H1 (cell line): ENCODE results near the gene ADAMTS14. TPM values are rescaled to one million over a fixed set of nuclear protein-coding genes. Genes with fewer than 3 reads are reported as not detected.
A peak's percentile ranks its signal among the peaks of the same experiment; 100 is the strongest.

Experiments used
- CTCF ChIA-PET: fragments of 300-600 bp; sonication (Branson Sonifier 250); formaldehyde crosslinking; loops from one replicate; lab custom pipeline; 2021; ENCODE audit not compliant: partially characterized antibody; lab: Charles Lee
- POLR2A ChIA-PET: fragments of 300-600 bp; sonication (Branson Sonifier 250); formaldehyde crosslinking; loops from one replicate; lab custom pipeline; 2021; ENCODE audit warnings: inconsistent platforms; ENCODE audit not compliant: partially characterized antibody; lab: Charles Lee
- DNase-seq, 2 experiments: peaks; one replicate each; pipeline versions ENCODE4 v3.0.0 to v3.0.0-alpha.2; 2010 to 2022; ENCODE audit warnings: low spot score in 2 of 2, low read depth in 1 of 2, mixed read lengths in 1 of 2
- FAIRE-seq: peaks from 2 replicates; lab custom pipeline; 2011; peaks lifted over from hg19 to GRCh38; lab: Jason Lieb, UNC
- H2AFZ ChIP-seq: 2 replicates; pipeline ENCODE4 v1.8.1; 2012; ENCODE audit warnings: low read length, inconsistent platforms
- H2AK5ac ChIP-seq: 2 replicates; pipeline ENCODE4 v1.6.1; 2013; ENCODE audit warnings: low read depth, low read length
- H2BK120ac ChIP-seq: replicated peaks from 2 replicates; pipeline ENCODE3; 2013; ENCODE audit warnings: low read depth, low read length, inconsistent platforms
- H2BK12ac ChIP-seq: 2 replicates; pipeline ENCODE4 v1.6.1; 2013; ENCODE audit warnings: low read depth, low read length
- H2BK15ac ChIP-seq: 2 replicates; pipeline ENCODE4 v1.6.1; 2013; ENCODE audit warnings: low read length
- H2BK20ac ChIP-seq: 2 replicates; pipeline ENCODE4 v1.6.1; 2013; ENCODE audit warnings: low read length
- H2BK5ac ChIP-seq: 2 replicates; pipeline ENCODE4 v1.6.1; 2013; ENCODE audit warnings: low read depth, low read length
- H3K14ac ChIP-seq: 2 replicates; pipeline ENCODE4 v1.6.1; 2013; ENCODE audit warnings: inconsistent platforms; ENCODE audit not compliant: insufficient read length
- H3K18ac ChIP-seq: 2 replicates; pipeline ENCODE4 v1.6.1; 2013; ENCODE audit warnings: low read length; ENCODE audit errors: extremely low read depth
- H3K23ac ChIP-seq: 2 replicates; pipeline ENCODE4 v1.6.1; 2013; ENCODE audit warnings: inconsistent platforms; ENCODE audit not compliant: insufficient read length
- H3K23me2 ChIP-seq: 2 replicates; pipeline ENCODE4 v1.6.1; 2013; ENCODE audit warnings: low read depth, low read length
- H3K27ac ChIP-seq: 2 replicates; pipeline ENCODE4 v1.6.1; 2011; ENCODE audit warnings: low read depth, low read length, inconsistent platforms
- H3K27me3 ChIP-seq, 4 experiments: replicated peaks in 1 of 4; 1 replicate in 1 of 4; 2 replicates in 3 of 4; pipeline versions ENCODE4 v1.6.1 to v1.8.1; 2011 to 2013; ENCODE audit warnings: low read length in 3 of 4, mild to moderate bottlenecking in 3 of 4, inconsistent platforms in 2 of 4, mixed read lengths in 2 of 4, moderate library complexity in 1 of 4; ENCODE audit not compliant: control insufficient read depth in 3 of 4, insufficient read depth in 3 of 4; ENCODE audit errors: extremely low read depth in 1 of 4
- H3K36me3 ChIP-seq, 4 experiments: 2 replicates each; pipeline versions ENCODE4 v1.6.1 to v1.8.1; 2011 to 2013; ENCODE audit warnings: mild to moderate bottlenecking in 4 of 4, low read length in 3 of 4, moderate library complexity in 2 of 4, control low read depth in 1 of 4, inconsistent platforms in 1 of 4; ENCODE audit not compliant: insufficient read depth in 4 of 4, control insufficient read depth in 2 of 4
- H3K4ac ChIP-seq: replicated peaks from 2 replicates; pipeline ENCODE3; 2013; ENCODE audit warnings: low read length, low read depth, mixed read lengths, inconsistent platforms; ENCODE audit not compliant: insufficient read length
- H3K4me1 ChIP-seq, 4 experiments: replicated peaks in 1 of 4; 1 replicate in 1 of 4; 2 replicates in 3 of 4; pipeline versions ENCODE4 v1.6.1 to v1.8.1; 2011 to 2013; ENCODE audit warnings: low read length in 3 of 4, inconsistent platforms in 2 of 4, mixed read lengths in 1 of 4; ENCODE audit not compliant: insufficient read depth in 4 of 4, control insufficient read depth in 3 of 4
- H3K4me2 ChIP-seq, 2 experiments: 2 replicates each; pipeline versions ENCODE4 v1.6.1 to v1.8.1; 2011 to 2013; ENCODE audit warnings: low read depth in 2 of 2, low read length in 2 of 2, control low read depth in 1 of 2, inconsistent platforms in 1 of 2, mild to moderate bottlenecking in 1 of 2; ENCODE audit not compliant: insufficient read depth in 1 of 2
- H3K4me3 ChIP-seq, 4 experiments: fragments of 200-600, 300-600 bp in 1 of 4; sonication (generic), shearing (Covaris generic), sonication (Bioruptor Twin) in 1 of 4; 2 replicates each; pipeline versions ENCODE4 v1.5.1 to v1.8.1; 2011 to 2016; ENCODE audit warnings: low read length in 4 of 4, low read depth in 3 of 4, control low read depth in 2 of 4, inconsistent platforms in 2 of 4, mild to moderate bottlenecking in 2 of 4, mixed read lengths in 1 of 4, moderate library complexity in 1 of 4; ENCODE audit not compliant: insufficient read depth in 2 of 4; ENCODE audit errors: extremely low read depth in 1 of 4
- H3K56ac ChIP-seq: replicated peaks from 2 replicates; pipeline ENCODE3; 2013; ENCODE audit warnings: low read depth, mild to moderate bottlenecking, mixed read lengths, low read length, inconsistent platforms; ENCODE audit not compliant: insufficient read length
- H3K79me1 ChIP-seq: 2 replicates; pipeline ENCODE4 v1.6.1; 2013; ENCODE audit warnings: low read depth, low read length, control low read depth
- H3K79me2 ChIP-seq, 2 experiments: 2 replicates each; pipeline versions ENCODE4 v1.6.1 to v1.8.1; 2012 to 2013; ENCODE audit warnings: low read length in 2 of 2, mild to moderate bottlenecking in 2 of 2, inconsistent platforms in 1 of 2; ENCODE audit not compliant: insufficient read depth in 2 of 2, control insufficient read depth in 1 of 2
- H3K9ac ChIP-seq, 4 experiments: replicated peaks in 1 of 4; 1 replicate in 1 of 4; 2 replicates in 3 of 4; pipeline versions ENCODE4 v1.6.1 to v1.8.1; 2011 to 2013; ENCODE audit warnings: low read depth in 3 of 4, low read length in 3 of 4, control low read depth in 2 of 4, mild to moderate bottlenecking in 2 of 4, moderate library complexity in 2 of 4, inconsistent platforms in 1 of 4; ENCODE audit errors: extremely low read depth in 1 of 4
- H3K9me3 ChIP-seq, 2 experiments: 2 replicates each; pipeline versions ENCODE4 v1.6.1 to v1.8.1; 2012 to 2013; ENCODE audit warnings: mild to moderate bottlenecking in 2 of 2, moderate library complexity in 2 of 2, control low read depth in 1 of 2, inconsistent platforms in 1 of 2, low read depth in 1 of 2, low read length in 1 of 2, mixed read lengths in 1 of 2; ENCODE audit not compliant: insufficient read depth in 2 of 2
- H4K20me1 ChIP-seq, 2 experiments: replicated peaks in 1 of 2; 2 replicates each; pipeline versions ENCODE3 to v1.8.1; 2011 to 2013; ENCODE audit warnings: inconsistent platforms in 2 of 2, low read length in 2 of 2, mild to moderate bottlenecking in 1 of 2; ENCODE audit not compliant: insufficient read depth in 2 of 2, control insufficient read depth in 1 of 2
- H4K5ac ChIP-seq: 2 replicates; pipeline ENCODE4 v1.6.1; 2013; ENCODE audit warnings: low read length, low read depth, mixed read lengths, inconsistent platforms; ENCODE audit not compliant: insufficient read length
- H4K8ac ChIP-seq: 2 replicates; pipeline ENCODE4 v1.8.0; 2013; ENCODE audit warnings: mild to moderate bottlenecking, moderate library complexity, low read length, inconsistent platforms; ENCODE audit not compliant: insufficient read depth; ENCODE audit errors: extremely low read depth
- H4K91ac ChIP-seq: replicated peaks from 2 replicates; pipeline ENCODE3; 2013; ENCODE audit warnings: low read length, mixed read lengths, inconsistent platforms; ENCODE audit not compliant: insufficient read length
- CBX5 ChIP-seq: fragments of 300-800, 300-1000 bp; sonication (generic); IDR thresholded peaks from 2 replicates; pipeline ENCODE4 v1.7.1; 2016; ENCODE audit warnings: antibody characterized with exemption, low read length, low read depth
- RNF2 ChIP-seq: fragments of 200-900, 300-1000 bp; sonication (generic); IDR thresholded peaks from 2 replicates; pipeline ENCODE4 v1.7.1; 2016; ENCODE audit warnings: borderline replicate concordance, low read depth, mild to moderate bottlenecking, antibody characterized with exemption, low read length; ENCODE audit not compliant: poor library complexity, severe bottlenecking; ENCODE audit errors: missing control alignments
- WGBS, 2 experiments: shearing (Covaris generic) in 1 of 2; methylation state at CpG; one replicate each; pipeline versions ENCODE4 v1.1.6 to v1.1.7; 2013 to 2015; ENCODE audit warnings: low lambda C conversion rate in 2 of 2, mixed read lengths in 2 of 2, inconsistent platforms in 1 of 2, low coverage in 1 of 2, missing lambda C conversion rate in 1 of 2; ENCODE audit not compliant: insufficient replicate concordance in 2 of 2, insufficient coverage in 1 of 2, insufficient read length in 1 of 2; ENCODE audit errors: extremely low coverage in 1 of 2, missing lambda C conversion rate in 1 of 2; 5-methylcytosine and 5-hydroxymethylcytosine counted together
- polyA plus RNA-seq, 7 experiments: library from polyadenylated mRNA; depleted of rRNA in 3 of 7; stranded (reverse) in 5 of 7; unstranded in 2 of 7; fragments of >200 nt in 5 of 7; fragments of 200-250 nt in 2 of 7; gene quantifications; 1 replicate in 5 of 7; 2 replicates in 1 of 7; 4 replicates in 1 of 7; pipeline versions ENCODE4 v1.2.1 to v1.2.3, GENCODE V29; 2011 to 2013; ENCODE audit warnings: missing spikeins in 2 of 7, mixed read lengths in 2 of 7
- total RNA-seq: library from RNA; stranded (reverse); fragmentation: NEBNext Ultra II Directional; extraction: Animal tissue kit (Norgen Biotek cat#: 25700); gene quantifications from 2 replicates; pipeline ENCODE4 v1.2.1, GENCODE V29; 2021

The ADAMTS14 gene
- total and polyA plus RNA-seq, 2 of the 8 experiments (the other 6 are each of a cell fraction or from before 2014, with no cell fraction given), result 2.0 to 2.3 TPM

GRCh38 chr10:70760271-70760787, 88.0 kb downstream of the ADAMTS14 start:
- WGBS, 2 experiments, result 85% methylated on average over 12 of the region's 12 CpGs; no CpG with 5 or more reads in 1 of the 2 experiments
- DNase-seq, result no peak
- H3K79me2 ChIP-seq, result no peaks in the 10 kb centered on the region
- TF ChIP-seq CBX5 (no peak), RNF2 (no peak)

More at GRCh38 chr10:70760271-70760787, 88.0 kb downstream of the ADAMTS14 start:
- no peak overlapping the region for H3K56ac ChIP-seq
- no peak overlapping the region for H3K9ac ChIP-seq
- no peaks in the 10 kb centered on the region for H4K20me1 ChIP-seq
- no peak overlapping the region for H3K27ac ChIP-seq
- no peak overlapping the region for H4K5ac ChIP-seq
- no peaks in the 10 kb centered on the region for H3K27me3 ChIP-seq
- peak overlapping the region; percentile 69; the same call in 1 of the 2 replicates for H2BK5ac ChIP-seq
- peak overlapping the region; percentile 90 for H3K18ac ChIP-seq
- 0 out of 2 replicates have a peak overlapping the region, but pooled peaks have one; percentile 81 for H2BK15ac ChIP-seq
- no peaks in the 10 kb centered on the region for H3K79me1 ChIP-seq
- ChIA-PET POLR2A (interaction anchor here (1.3 to 1.9 kb wide), 2 partner anchors 56 to 137 kb away, joined by 4 to 8 read pairs; partner anchors contain the start of gene SGPL1), CTCF (interaction anchor here (0.6 to 4.4 kb wide), 35 partner anchors 9 to 299 kb away, joined by 3 to 35 read pairs (median 4); no protein-coding TSS in a partner anchor)
- no peak overlapping the region for H3K23ac ChIP-seq
- no peak overlapping the region for H3K4me2 ChIP-seq
- H3K4me1 ChIP-seq, result peaks cover 0 to 18% (median 12%) of the 10 kb centered on the region in 4 experiments; a peak in 6 of 7 replicates
- no peak overlapping the region; the same call in 1 of the 2 replicates for H4K8ac ChIP-seq
- H3K4ac ChIP-seq, result no peak overlapping the region
- H2AK5ac ChIP-seq, result peak overlapping the region; percentile 1; the same call in 1 of the 2 replicates
- H3K9me3 ChIP-seq, result no peaks in the 10 kb centered on the region; a peak in 1 of 4 replicates
- no peak overlapping the region for H3K4me3 ChIP-seq
- H3K36me3 ChIP-seq, result no peaks in the 10 kb centered on the region
- FAIRE-seq, result no peak
- H2AFZ ChIP-seq, result no peak overlapping the region; the same call in 1 of the 2 replicates
- peak overlapping the region; percentile 80; the same call in 1 of the 2 replicates for H2BK20ac ChIP-seq
- H2BK120ac ChIP-seq, result no peak overlapping the region
- H2BK12ac ChIP-seq, result peak overlapping the region; percentile 11; the same call in 1 of the 2 replicates
- no peak overlapping the region for H3K14ac ChIP-seq
- H4K91ac ChIP-seq, result peak overlapping the region; percentile 54
- H3K23me2 ChIP-seq, result no peaks in the 10 kb centered on the region
